ENCODE data around the gene CARS1.

DNA sequence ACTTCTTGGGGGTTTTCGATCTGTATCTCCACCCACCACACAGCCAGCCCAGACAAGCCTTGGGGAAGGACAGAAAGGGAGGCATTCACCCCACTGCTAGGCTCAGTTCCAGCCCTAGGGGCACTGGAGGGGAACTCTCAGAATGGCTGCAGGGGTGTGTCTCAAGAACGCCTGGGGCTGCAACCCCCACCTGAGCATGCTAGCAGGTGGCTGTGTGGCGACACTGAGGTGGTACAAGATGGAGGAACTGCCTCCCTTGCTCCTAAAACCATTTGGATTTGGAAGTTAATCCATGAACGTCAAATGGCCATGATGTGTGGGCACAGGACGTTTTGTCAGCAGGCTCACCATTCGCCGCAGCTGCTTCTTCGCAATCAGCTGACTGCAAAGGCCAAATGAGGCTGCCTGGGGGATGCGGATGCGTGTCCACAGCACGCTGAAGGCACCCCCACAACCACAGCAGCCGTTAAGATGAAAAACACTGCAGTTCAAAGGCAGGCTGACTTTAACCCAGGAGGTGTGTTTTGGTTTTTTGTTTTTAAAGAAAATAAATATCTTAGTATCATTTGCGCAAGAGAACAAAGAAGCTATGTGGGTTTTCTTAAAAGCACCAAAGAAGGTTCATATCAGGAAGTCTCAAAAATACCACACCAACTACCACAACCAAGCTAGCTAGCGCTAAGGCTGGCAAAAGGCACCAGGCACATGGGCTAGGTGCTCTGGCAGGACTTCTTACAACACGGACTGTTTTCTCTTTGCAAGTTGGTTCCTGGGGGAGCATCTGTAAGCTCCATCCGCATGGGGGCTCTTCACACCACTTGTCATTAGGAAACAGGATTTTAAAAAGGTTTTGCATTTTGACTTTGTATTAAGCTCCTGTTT is 42.9 kb downstream of the CARS1 start:
- TF ChIP-seq, protein P1, sequence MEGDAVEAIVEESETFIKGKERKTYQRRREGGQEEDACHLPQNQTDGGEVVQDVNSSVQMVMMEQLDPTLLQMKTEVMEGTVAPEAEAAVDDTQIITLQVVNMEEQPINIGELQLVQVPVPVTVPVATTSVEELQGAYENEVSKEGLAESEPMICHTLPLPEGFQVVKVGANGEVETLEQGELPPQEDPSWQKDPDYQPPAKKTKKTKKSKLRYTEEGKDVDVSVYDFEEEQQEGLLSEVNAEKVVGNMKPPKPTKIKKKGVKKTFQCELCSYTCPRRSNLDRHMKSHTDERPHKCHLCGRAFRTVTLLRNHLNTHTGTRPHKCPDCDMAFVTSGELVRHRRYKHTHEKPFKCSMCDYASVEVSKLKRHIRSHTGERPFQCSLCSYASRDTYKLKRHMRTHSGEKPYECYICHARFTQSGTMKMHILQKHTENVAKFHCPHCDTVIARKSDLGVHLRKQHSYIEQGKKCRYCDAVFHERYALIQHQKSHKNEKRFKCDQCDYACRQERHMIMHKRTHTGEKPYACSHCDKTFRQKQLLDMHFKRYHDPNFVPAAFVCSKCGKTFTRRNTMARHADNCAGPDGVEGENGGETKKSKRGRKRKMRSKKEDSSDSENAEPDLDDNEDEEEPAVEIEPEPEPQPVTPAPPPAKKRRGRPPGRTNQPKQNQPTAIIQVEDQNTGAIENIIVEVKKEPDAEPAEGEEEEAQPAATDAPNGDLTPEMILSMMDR (IDR thresholded peaks at IDR 0.05), result no peak
- no peak for TF ChIP-seq POLR2A (IDR thresholded peaks at IDR 0.05)

Measured in vagina (tissue), 2 donors.